ENCODE data around the gene AXDND1. TPM values are rescaled to one million over a fixed set of nuclear protein-coding genes. Genes with fewer than 3 reads are reported as not detected.

The AXDND1 gene
- total RNA-seq (not detected), polyA plus RNA-seq (not detected)
- long read RNA-seq, donor 1 = 0 reads
- long read RNA-seq, donor 2 = 0 reads
- long read RNA-seq, donor 3 = 0 reads
- long read RNA-seq, donor 4 = 0 reads

DNA sequence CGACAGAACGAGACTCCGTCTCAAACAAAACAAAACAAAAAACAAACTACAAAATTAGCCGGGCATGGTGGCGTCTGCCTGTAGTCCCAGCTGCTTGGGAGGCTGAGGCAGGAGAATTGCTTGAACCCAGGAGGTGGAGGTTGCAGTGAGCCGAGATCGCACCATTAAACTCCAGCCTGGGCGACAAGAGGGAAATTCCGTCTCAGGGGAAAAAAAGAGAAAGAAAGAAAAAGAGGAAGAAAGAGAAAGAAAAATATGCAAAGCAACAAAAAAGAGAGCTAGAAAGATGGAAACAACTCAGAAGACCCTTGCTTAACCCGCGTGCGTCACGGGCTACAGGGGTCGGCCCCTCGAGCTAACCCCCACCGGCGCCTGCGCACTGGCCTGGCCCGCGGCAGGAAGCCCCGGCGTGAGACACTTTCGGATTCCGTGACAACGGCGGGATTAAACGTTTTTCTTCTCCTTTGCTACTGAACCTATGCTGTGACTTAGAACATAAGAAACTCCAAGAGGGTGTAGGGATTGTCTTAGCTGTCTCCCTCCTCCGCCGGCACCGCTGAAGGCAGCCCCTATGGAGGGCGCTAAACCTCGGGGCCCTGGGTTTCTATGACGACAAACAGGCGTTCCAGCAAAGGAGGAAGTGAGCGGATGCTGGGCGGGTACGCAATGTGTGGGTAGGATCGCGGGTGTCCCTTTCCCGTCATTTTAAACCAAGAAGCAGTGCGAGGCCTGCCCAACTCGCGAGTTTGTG is at the start of gene AXDND1:
AXDND1 (plus strand) TSS at position 630 of the 751 bp plus-strand sequence. CDS start 539 bp downstream, outside the sequence.
- Histone ChIP-seq H3K4me1 (ENCODE audit: control insufficient read depth, insufficient read depth, low read length) (no peaks in the 10 kb centered on the region), H3K27me3 (ENCODE audit: control insufficient read depth, insufficient read depth) (no peaks in the 10 kb centered on the region), H3K9me3 (ENCODE audit: control insufficient read depth, low read length) (no peaks in the 10 kb centered on the region), H3K4me3 (ENCODE audit: low read length) (peak within 1 kb of the TSS; percentile 62), H3K27ac (ENCODE audit: low read length) (peak within 1 kb of the TSS; percentile 89)
- intact Hi-C loops (cut with DNase I) = loop anchor here (5.0 to 10.0 kb wide), 3 partner anchors 71 to 283 kb away; partner anchors contain the start of genes TOR3A (in 3 of the 4) and SOAT1 (in 2 of the 4)
- ATAC-seq = peak; percentile 97 to 98
- DNase-seq = peak; percentile 88 to 95 (median 95)
- 7% methylated on average over 43 of the region's 43 CpGs for WGBS

DNA sequence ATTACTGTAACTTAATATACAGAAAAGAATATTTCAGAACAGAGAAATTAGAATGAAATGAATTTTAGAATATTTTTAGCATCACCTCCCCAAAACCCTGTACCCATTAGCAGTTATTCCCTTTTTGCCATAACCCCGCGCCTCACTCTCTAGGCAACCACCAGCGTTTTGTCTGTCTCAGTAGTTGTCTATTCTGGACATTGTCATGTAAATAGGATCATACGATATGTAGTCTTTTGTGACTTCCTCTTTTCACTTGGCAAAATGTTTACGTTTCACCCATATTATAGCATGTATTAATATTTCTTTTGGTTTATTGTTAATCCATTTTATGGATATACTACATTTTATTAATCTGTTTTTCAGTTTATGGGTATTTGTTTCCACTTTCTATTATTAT is 47.3 kb upstream of the AXDND1 start:
- Histone ChIP-seq H3K4me3 (ENCODE audit: low read length) (no peak overlapping the region), H3K27me3 (ENCODE audit: control insufficient read depth, insufficient read depth) (no peaks in the 10 kb centered on the region), H3K27ac (ENCODE audit: low read length) (no peak overlapping the region), H3K4me1 (ENCODE audit: control insufficient read depth, insufficient read depth, low read length) (no peaks in the 10 kb centered on the region), H3K9me3 (ENCODE audit: control insufficient read depth, low read length) (no peaks in the 10 kb centered on the region)
- intact Hi-C loops (cut with DNase I) = no loop called here
- DNase-seq (no peak), ATAC-seq (no peak)
- 80% methylated on average over 5 of the region's 5 CpGs for WGBS

GRCh38 chr1:179321533-179322216 is 44.1 kb upstream of the AXDND1 start:
- Histone ChIP-seq H3K4me1 (ENCODE audit: control insufficient read depth, insufficient read depth, low read length) (no peaks in the 10 kb centered on the region), H3K27ac (ENCODE audit: low read length) (no peak overlapping the region), H3K4me3 (ENCODE audit: low read length) (no peak overlapping the region), H3K9me3 (ENCODE audit: control insufficient read depth, low read length) (no peaks in the 10 kb centered on the region), H3K27me3 (ENCODE audit: control insufficient read depth, insufficient read depth) (no peaks in the 10 kb centered on the region)
- 98% methylated on average over 5 of the region's 5 CpGs for WGBS
- ATAC-seq (no peak), DNase-seq (no peak)
- intact Hi-C loops (cut with DNase I) = no loop called here

- H3K9me3 ChIP-seq (ENCODE audit: control insufficient read depth, low read length) = no peaks in the 10 kb centered on the region
- WGBS = 26% methylated on average over 3 of the region's 3 CpGs
- ATAC-seq (peak in 1 of 2 donors; percentile 45), DNase-seq (no peak)
- no peaks in the 10 kb centered on the region for H3K27me3 ChIP-seq (ENCODE audit: control insufficient read depth, insufficient read depth)
- no peaks in the 10 kb centered on the region for H3K4me1 ChIP-seq (ENCODE audit: control insufficient read depth, insufficient read depth, low read length)
- no peak overlapping the region for H3K4me3 ChIP-seq (ENCODE audit: low read length)
- intact Hi-C loops (cut with DNase I) = no loop called here
- no peak overlapping the region for H3K27ac ChIP-seq (ENCODE audit: low read length)
These were observed 43.2 kb upstream of the AXDND1 start for GRCh38 chr1:179322557-179322956.

- H3K27ac ChIP-seq (ENCODE audit: low read length) = no peak overlapping the region
- 53% methylated on average over 4 of the region's 4 CpGs for WGBS
- no peak overlapping the region for H3K4me3 ChIP-seq (ENCODE audit: low read length)
- no peaks in the 10 kb centered on the region for H3K27me3 ChIP-seq (ENCODE audit: control insufficient read depth, insufficient read depth)
- ATAC-seq (no peak), DNase-seq (no peak)
- intact Hi-C loops (cut with DNase I) = no loop called here
- H3K4me1 ChIP-seq (ENCODE audit: control insufficient read depth, insufficient read depth, low read length) = no peaks in the 10 kb centered on the region
- no peaks in the 10 kb centered on the region for H3K9me3 ChIP-seq (ENCODE audit: control insufficient read depth, low read length)
These were observed 42.3 kb upstream of the AXDND1 start for GRCh38 chr1:179323436-179323835.

DNA sequence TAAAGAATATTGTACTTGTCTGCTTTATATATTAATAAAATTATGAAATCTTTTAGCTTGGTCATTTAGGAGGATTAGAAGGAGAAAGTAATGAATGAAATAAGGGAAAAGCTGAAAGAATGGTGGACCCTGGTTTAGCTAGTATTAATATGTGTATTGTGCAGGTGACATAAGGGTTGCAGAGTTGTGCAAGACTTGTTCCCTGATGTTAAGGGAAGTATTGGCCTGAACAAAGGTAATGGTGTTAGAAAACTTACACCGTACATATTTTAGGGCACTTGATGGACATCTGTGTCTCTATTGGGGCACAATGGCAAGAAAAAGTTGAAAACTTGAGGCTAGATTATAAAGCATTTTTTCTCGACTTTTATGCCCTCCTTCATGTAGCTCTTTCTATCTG is 39.9 kb upstream of the AXDND1 start:
- Histone ChIP-seq H3K4me1 (ENCODE audit: control insufficient read depth, insufficient read depth, low read length) (no peaks in the 10 kb centered on the region), H3K9me3 (ENCODE audit: control insufficient read depth, low read length) (no peaks in the 10 kb centered on the region), H3K27me3 (ENCODE audit: control insufficient read depth, insufficient read depth) (no peaks in the 10 kb centered on the region), H3K4me3 (ENCODE audit: low read length) (no peak overlapping the region), H3K27ac (ENCODE audit: low read length) (no peak overlapping the region)
- no peak for ATAC-seq
- WGBS = 92% methylated on average over 2 of the region's 2 CpGs
- no peak for DNase-seq
- intact Hi-C loops (cut with DNase I) = no loop called here

GRCh38 chr1:179326746-179327145 is 39.0 kb upstream of the AXDND1 start:
- ATAC-seq (no peak), DNase-seq (no peak)
- 94% methylated on average over 3 of the region's 3 CpGs for WGBS
- no peaks in the 10 kb centered on the region for H3K27me3 ChIP-seq (ENCODE audit: control insufficient read depth, insufficient read depth)
- H3K4me1 ChIP-seq (ENCODE audit: control insufficient read depth, insufficient read depth, low read length) = no peaks in the 10 kb centered on the region
- H3K9me3 ChIP-seq (ENCODE audit: control insufficient read depth, low read length) = no peaks in the 10 kb centered on the region
- intact Hi-C loops (cut with DNase I) = no loop called here
- H3K4me3 ChIP-seq (ENCODE audit: low read length) = no peak overlapping the region
- H3K27ac ChIP-seq (ENCODE audit: low read length) = no peak overlapping the region

- ATAC-seq (no peak), DNase-seq (no peak)
- Histone ChIP-seq H3K27ac (ENCODE audit: low read length) (no peak overlapping the region), H3K27me3 (ENCODE audit: control insufficient read depth, insufficient read depth) (no peaks in the 10 kb centered on the region), H3K4me3 (ENCODE audit: low read length) (no peak overlapping the region), H3K4me1 (ENCODE audit: control insufficient read depth, insufficient read depth, low read length) (no peaks in the 10 kb centered on the region), H3K9me3 (ENCODE audit: control insufficient read depth, low read length) (no peaks in the 10 kb centered on the region)
- intact Hi-C loops (cut with DNase I) = no loop called here
- WGBS = 88% methylated on average over 7 of the region's 7 CpGs
These were observed 38.6 kb upstream of the AXDND1 start for GRCh38 chr1:179327196-179327595.

DNA sequence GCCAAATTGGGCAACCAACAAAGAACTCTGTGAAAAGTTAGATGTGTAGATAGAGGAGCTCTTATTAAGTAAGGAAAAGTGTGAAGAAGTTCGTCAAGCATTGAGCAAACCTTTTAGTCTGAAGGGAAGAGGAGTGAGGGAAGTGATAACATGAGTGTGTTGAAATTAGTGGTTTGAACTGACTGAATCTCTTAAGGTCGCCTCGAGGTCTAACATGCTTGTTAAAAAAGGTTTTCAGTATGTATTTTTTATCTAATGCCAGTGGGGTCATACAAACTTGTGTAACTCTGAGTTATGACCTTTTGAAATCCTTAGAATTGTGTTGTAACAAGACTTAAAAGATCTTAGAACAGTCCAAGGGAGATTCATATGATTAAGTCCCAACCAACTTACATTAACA is 38.1 kb upstream of the AXDND1 start:
- no peak overlapping the region for H3K27ac ChIP-seq (ENCODE audit: low read length)
- H3K4me3 ChIP-seq (ENCODE audit: low read length) = no peak overlapping the region
- ATAC-seq (no peak), DNase-seq (no peak)
- no peaks in the 10 kb centered on the region for H3K27me3 ChIP-seq (ENCODE audit: control insufficient read depth, insufficient read depth)
- intact Hi-C loops (cut with DNase I) = no loop called here
- no peaks in the 10 kb centered on the region for H3K4me1 ChIP-seq (ENCODE audit: control insufficient read depth, insufficient read depth, low read length)
- no peaks in the 10 kb centered on the region for H3K9me3 ChIP-seq (ENCODE audit: control insufficient read depth, low read length)
- 62% methylated on average over 3 of the region's 3 CpGs for WGBS

- Histone ChIP-seq H3K9me3 (ENCODE audit: control insufficient read depth, low read length) (no peaks in the 10 kb centered on the region), H3K27me3 (ENCODE audit: control insufficient read depth, insufficient read depth) (no peaks in the 10 kb centered on the region), H3K27ac (ENCODE audit: low read length) (no peak overlapping the region), H3K4me3 (ENCODE audit: low read length) (no peak overlapping the region), H3K4me1 (ENCODE audit: control insufficient read depth, insufficient read depth, low read length) (no peaks in the 10 kb centered on the region)
- ATAC-seq (no peak), DNase-seq (no peak)
- intact Hi-C loops (cut with DNase I) = no loop called here
- WGBS = 71% methylated on average over 2 of the region's 2 CpGs
These were observed 35.9 kb upstream of the AXDND1 start for GRCh38 chr1:179329862-179330261.

GRCh38 chr1:179334440-179334839 is 31.3 kb upstream of the AXDND1 start:
- DNase-seq (no peak), ATAC-seq (no peak)
- H3K27me3 ChIP-seq (ENCODE audit: control insufficient read depth, insufficient read depth) = no peaks in the 10 kb centered on the region
- WGBS = 96% methylated on average over 4 of the region's 4 CpGs
- H3K4me1 ChIP-seq (ENCODE audit: control insufficient read depth, insufficient read depth, low read length) = no peaks in the 10 kb centered on the region
- intact Hi-C loops (cut with DNase I) = no loop called here
- no peaks in the 10 kb centered on the region for H3K9me3 ChIP-seq (ENCODE audit: control insufficient read depth, low read length)
- H3K4me3 ChIP-seq (ENCODE audit: low read length) = no peak overlapping the region
- H3K27ac ChIP-seq (ENCODE audit: low read length) = no peak overlapping the region
